ENCODE results near the gene PTPRM. TPM values are rescaled to one million over a fixed set of nuclear protein-coding genes. Genes with fewer than 3 reads are reported as not detected.

PTPRM gene
- total RNA-seq, 4 donors from 2014 or later, result 21.4 to 41.8 (median 29.6) TPM

DNA sequence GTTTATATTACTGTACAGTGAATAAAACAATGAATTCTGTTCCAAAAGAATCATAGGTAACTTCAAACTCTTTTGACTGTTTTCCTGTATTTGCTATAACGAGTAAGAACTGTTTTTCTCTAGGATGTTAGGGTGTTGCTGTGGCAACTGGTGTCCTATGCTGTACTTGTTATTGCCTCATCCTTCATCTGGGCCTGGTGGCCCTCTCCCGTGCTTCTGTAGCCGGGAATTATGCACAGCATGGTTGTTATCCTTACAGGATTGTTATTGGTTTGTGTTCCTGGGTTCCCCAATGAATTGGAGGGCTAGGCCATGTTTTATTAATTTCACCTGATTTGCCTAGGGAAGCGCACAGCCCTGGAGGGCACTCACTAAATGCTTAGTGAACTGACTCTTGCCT is 279.2 kb downstream of the PTPRM start:
- TF ChIP-seq, protein P1, sequence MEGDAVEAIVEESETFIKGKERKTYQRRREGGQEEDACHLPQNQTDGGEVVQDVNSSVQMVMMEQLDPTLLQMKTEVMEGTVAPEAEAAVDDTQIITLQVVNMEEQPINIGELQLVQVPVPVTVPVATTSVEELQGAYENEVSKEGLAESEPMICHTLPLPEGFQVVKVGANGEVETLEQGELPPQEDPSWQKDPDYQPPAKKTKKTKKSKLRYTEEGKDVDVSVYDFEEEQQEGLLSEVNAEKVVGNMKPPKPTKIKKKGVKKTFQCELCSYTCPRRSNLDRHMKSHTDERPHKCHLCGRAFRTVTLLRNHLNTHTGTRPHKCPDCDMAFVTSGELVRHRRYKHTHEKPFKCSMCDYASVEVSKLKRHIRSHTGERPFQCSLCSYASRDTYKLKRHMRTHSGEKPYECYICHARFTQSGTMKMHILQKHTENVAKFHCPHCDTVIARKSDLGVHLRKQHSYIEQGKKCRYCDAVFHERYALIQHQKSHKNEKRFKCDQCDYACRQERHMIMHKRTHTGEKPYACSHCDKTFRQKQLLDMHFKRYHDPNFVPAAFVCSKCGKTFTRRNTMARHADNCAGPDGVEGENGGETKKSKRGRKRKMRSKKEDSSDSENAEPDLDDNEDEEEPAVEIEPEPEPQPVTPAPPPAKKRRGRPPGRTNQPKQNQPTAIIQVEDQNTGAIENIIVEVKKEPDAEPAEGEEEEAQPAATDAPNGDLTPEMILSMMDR (IDR thresholded peaks at IDR 0.05), result no peak
- no peak for TF ChIP-seq POLR2A (IDR thresholded peaks at IDR 0.05)
- intact Hi-C loops (cut with DNase I; ENCODE audit: low total_unique reads), result no loop called here
- no peak for DNase-seq (ENCODE audit: low spot score in 2 of 2)
- 78 to 93% methylated on average over 4 of the region's 4 CpGs for WGBS, 2 donors
- H3K4me3 ChIP-seq (ENCODE audit: low read depth, poor library complexity, severe bottlenecking), result no peak overlapping the region

DNA sequence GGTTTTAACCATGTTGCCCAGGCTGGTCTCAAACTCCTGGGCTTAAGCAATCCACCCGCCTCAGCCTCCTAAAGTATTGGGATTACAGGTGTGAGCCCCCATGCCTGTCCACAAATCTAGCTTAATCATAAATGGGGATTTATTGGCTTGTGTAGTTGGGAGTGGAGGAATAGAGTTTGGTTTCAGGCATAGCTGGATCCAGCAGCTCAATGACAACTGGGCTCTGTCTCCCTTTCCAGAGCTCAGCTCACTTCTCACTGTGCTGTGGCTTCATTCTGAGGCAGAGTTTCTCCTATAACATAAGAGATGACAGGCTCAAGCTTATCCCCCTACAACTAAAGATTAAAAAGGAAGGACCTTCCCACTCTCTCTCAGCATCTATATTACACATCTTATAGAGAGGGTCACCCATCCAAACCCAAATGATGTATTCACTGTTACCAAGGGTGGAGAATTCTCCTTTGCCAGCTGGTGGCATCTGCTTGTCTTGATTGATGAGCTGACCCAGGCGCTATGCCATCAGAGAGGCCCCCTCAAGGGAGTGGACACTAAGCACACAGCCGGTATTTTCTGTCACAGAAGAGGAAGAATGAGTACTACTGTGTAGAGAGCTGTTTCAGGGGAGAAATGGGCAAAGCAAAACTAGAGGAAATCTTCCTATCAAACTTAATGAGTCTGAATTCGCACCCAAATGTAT is 280.4 kb downstream of the PTPRM start:
- no peak for TF ChIP-seq POLR2A (IDR thresholded peaks at IDR 0.05)
- TF ChIP-seq, protein P1 (IDR thresholded peaks at IDR 0.05), result no peak
- 86 to 87% methylated on average over 4 of the region's 4 CpGs for WGBS, 2 donors

DNA sequence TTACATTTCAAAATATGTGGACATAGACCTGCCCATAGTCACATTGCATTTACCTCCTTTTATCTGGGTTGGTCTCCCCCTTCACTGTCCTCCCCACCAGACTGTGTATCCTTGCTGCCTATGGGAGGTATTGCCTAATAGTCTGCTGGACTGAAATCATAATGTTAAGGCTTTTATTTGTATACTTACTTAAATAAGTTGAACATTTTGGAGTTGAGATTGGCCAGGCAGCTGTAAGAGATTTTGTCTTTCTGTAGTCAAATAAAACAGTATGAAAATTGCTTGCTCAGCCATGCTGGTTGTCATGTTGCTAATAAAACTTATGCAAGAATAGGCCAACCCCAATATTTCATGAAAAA is 280.9 kb downstream of the PTPRM start:
- no peak overlapping the region for H3K4me3 ChIP-seq (ENCODE audit: low read depth, poor library complexity, severe bottlenecking)
- no peak for DNase-seq (ENCODE audit: low spot score in 2 of 2)
- TF ChIP-seq POLR2A (IDR thresholded peaks at IDR 0.05), result no peak
- TF ChIP-seq, protein P1 (IDR thresholded peaks at IDR 0.05), result no peak
- intact Hi-C loops (cut with DNase I; ENCODE audit: low total_unique reads), result no loop called here

More for the DNA sequence above, 280.4 kb downstream of the PTPRM start:
- intact Hi-C loops (cut with DNase I; ENCODE audit: low total_unique reads), result no loop called here
- H3K4me3 ChIP-seq (ENCODE audit: low read depth, poor library complexity, severe bottlenecking), result no peak overlapping the region
- DNase-seq (ENCODE audit: low spot score in 2 of 2), result no peak

DNA sequence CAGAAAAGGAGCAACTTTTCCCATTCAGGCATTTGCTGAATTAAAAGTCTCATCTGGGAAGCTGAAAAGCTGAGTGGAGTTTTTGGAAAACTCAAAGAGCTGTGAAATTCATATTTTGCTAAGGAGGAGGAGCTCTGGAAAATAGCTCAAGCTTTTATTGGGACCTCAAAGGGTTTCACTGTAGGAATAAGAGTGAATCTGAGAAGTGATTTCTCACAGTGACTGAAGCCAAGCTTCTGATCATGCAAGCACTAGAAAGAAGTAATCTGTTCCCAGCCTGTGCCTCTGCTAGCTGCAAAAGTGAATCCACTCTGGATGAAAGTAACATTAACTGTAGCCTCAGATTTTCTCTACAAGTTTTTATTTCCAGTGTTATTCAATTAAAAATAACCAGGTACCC is 283.3 kb downstream of the PTPRM start:
- intact Hi-C loops (cut with DNase I; ENCODE audit: low total_unique reads), result no loop called here
- DNase-seq (ENCODE audit: low spot score in 2 of 2), result no peak
- TF ChIP-seq, protein P1 (IDR thresholded peaks at IDR 0.05), result no peak
- TF ChIP-seq POLR2A (IDR thresholded peaks at IDR 0.05), result no peak
- H3K4me3 ChIP-seq (ENCODE audit: low read depth, poor library complexity, severe bottlenecking), result no peak overlapping the region

DNA sequence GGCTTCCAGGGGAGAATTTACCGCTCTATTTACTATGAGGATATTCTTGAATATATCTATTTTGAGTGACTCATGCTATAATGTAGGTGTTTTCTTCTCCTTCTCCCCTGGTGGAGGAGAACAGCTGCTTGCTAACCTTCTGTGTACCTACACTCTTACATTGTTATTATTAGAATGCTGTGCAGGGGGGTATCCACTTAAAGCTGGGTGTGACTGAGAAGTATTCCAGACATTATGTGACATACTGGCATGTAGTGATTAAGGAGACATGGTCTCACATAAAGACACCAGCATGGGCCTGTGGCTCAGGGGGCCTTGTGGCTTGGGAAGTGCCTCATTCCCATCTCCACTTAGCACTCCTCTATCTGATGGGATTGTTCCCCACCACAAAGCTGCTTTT is 287.9 kb downstream of the PTPRM start:
- H3K4me3 ChIP-seq (ENCODE audit: low read depth, poor library complexity, severe bottlenecking), result no peak overlapping the region
- intact Hi-C loops (cut with DNase I; ENCODE audit: low total_unique reads), result no loop called here
- no peak for TF ChIP-seq POLR2A (IDR thresholded peaks at IDR 0.05)
- TF ChIP-seq, protein P1 (IDR thresholded peaks at IDR 0.05), result no peak
- no peak for DNase-seq (ENCODE audit: low spot score in 2 of 2)
- 93 to 94% methylated on average over 1 of the region's 1 CpG for WGBS, 2 donors

DNA sequence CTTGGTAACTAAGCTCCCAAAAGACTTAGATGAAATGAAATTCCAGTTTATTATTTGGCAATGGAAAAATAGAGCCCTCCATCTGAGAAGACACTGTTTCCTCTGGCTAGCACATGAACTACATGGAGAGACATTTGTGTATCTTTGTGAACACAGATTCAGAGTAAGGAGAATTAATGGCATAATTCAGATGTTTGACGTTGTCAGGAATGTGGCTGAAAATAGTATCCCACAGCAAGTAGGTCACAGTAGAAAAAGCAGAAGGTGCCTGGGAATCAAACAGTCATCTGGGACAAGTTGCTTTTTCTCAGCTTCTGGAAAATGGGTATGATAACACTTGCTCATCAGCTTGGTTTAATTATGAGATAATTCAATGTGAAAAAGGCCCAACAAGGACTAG is 288.6 kb downstream of the PTPRM start:
- DNase-seq (ENCODE audit: low spot score in 2 of 2), result no peak
- 3 to 55% methylated on average over 1 of the region's 1 CpG for WGBS, 2 donors
- TF ChIP-seq POLR2A (IDR thresholded peaks at IDR 0.05), result no peak
- TF ChIP-seq, protein P1 (IDR thresholded peaks at IDR 0.05), result no peak
- no peak overlapping the region for H3K4me3 ChIP-seq (ENCODE audit: low read depth, poor library complexity, severe bottlenecking)
- intact Hi-C loops (cut with DNase I; ENCODE audit: low total_unique reads), result no loop called here

Data from lower leg skin (tissue), 4 donors.